ENCODE results near the gene DYNLRB1. TPM values are rescaled to one million over a fixed set of nuclear protein-coding genes. Genes with fewer than 3 reads are reported as not detected.

DYNLRB1 gene
- total and polyA plus RNA-seq, 10 of the 15 experiments (the other 5 are each of a cell fraction or from before 2014, with no cell fraction given): 87.9 to 313 (median 153) TPM

- no peaks in the 10 kb centered on the region for H3K4me1 ChIP-seq (ENCODE audit: control insufficient read depth, insufficient read depth, low read length)
- H3K27ac ChIP-seq (ENCODE audit: control insufficient read depth, insufficient read depth): no peak overlapping the region
- no peaks in the 10 kb centered on the region for H3K79me2 ChIP-seq (ENCODE audit: control insufficient read depth, insufficient read depth, low read length)
- no peak overlapping the region for H3K4me3 ChIP-seq
- no peak for ATAC-seq
- H3K9me3 ChIP-seq (replicated peaks; ENCODE audit: control insufficient read depth, insufficient read depth, low read length): no peaks in the 10 kb centered on the region
- no peaks in the 10 kb centered on the region for H3K27me3 ChIP-seq (replicated peaks in 1 of 2; ENCODE audit: control insufficient read depth in 2 of 2, insufficient read depth in 2 of 2, low read length in 1 of 2)
- no TSS peak for BruUV-seq (replicated peaks)
- TF ChIP-seq PAX5 (IDR thresholded peaks at IDR 0.05; ENCODE audit: borderline replicate concordance, low read depth, low read length) (no peak), NFYA (IDR thresholded peaks at IDR 0.05; ENCODE audit: borderline replicate concordance, low read depth, low read length) (no peak), GATAD2B (conservative IDR thresholded peaks at IDR 0.05; ENCODE audit: low read depth) (no peak), NR2F1 (conservative IDR thresholded peaks at IDR 0.05) (no peak), USF1 (IDR thresholded peaks at IDR 0.05; ENCODE audit: borderline replicate concordance, extremely low read length, insufficient read depth, low read depth, low read length) (no peak), DPF2 (IDR thresholded peaks at IDR 0.05) (no peak), YY1 (IDR thresholded peaks at IDR 0.05; ENCODE audit: low read depth, low read length) (no peak), BCL3 (IDR thresholded peaks at IDR 0.05; ENCODE audit: borderline replicate concordance, insufficient read depth, low read depth, low read length, poor library complexity, severe bottlenecking) (no peak), RFX5 (IDR thresholded peaks at IDR 0.05; ENCODE audit: low read depth, low read length) (no peak), TCF7 (IDR thresholded peaks at IDR 0.05; ENCODE audit: borderline replicate concordance) (no peak), ZBTB33 (IDR thresholded peaks at IDR 0.05) (no peak), SMAD1 (IDR thresholded peaks at IDR 0.05; ENCODE audit: low read depth, partially characterized antibody) (no peak), RBBP5 (conservative IDR thresholded peaks at IDR 0.05) (no peak), EGR1 (IDR thresholded peaks at IDR 0.05; ENCODE audit: borderline replicate concordance in 1 of 2, low read depth in 2 of 2, low read length in 2 of 2) (no peak)
- TF ChIP-seq, protein P1, sequence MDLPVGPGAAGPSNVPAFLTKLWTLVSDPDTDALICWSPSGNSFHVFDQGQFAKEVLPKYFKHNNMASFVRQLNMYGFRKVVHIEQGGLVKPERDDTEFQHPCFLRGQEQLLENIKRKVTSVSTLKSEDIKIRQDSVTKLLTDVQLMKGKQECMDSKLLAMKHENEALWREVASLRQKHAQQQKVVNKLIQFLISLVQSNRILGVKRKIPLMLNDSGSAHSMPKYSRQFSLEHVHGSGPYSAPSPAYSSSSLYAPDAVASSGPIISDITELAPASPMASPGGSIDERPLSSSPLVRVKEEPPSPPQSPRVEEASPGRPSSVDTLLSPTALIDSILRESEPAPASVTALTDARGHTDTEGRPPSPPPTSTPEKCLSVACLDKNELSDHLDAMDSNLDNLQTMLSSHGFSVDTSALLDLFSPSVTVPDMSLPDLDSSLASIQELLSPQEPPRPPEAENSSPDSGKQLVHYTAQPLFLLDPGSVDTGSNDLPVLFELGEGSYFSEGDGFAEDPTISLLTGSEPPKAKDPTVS (IDR thresholded peaks at IDR 0.05; ENCODE audit: low read depth, low read length): no peak
- TF ChIP-seq, protein P2, sequence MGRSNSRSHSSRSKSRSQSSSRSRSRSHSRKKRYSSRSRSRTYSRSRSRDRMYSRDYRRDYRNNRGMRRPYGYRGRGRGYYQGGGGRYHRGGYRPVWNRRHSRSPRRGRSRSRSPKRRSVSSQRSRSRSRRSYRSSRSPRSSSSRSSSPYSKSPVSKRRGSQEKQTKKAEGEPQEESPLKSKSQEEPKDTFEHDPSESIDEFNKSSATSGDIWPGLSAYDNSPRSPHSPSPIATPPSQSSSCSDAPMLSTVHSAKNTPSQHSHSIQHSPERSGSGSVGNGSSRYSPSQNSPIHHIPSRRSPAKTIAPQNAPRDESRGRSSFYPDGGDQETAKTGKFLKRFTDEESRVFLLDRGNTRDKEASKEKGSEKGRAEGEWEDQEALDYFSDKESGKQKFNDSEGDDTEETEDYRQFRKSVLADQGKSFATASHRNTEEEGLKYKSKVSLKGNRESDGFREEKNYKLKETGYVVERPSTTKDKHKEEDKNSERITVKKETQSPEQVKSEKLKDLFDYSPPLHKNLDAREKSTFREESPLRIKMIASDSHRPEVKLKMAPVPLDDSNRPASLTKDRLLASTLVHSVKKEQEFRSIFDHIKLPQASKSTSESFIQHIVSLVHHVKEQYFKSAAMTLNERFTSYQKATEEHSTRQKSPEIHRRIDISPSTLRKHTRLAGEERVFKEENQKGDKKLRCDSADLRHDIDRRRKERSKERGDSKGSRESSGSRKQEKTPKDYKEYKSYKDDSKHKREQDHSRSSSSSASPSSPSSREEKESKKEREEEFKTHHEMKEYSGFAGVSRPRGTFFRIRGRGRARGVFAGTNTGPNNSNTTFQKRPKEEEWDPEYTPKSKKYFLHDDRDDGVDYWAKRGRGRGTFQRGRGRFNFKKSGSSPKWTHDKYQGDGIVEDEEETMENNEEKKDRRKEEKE (IDR thresholded peaks at IDR 0.05): no peak
- intact Hi-C loops (cut with micrococcal nuclease; ENCODE audit: unreplicated experiment) (no loop called here), in situ Hi-C loops (cut with MboI) (no loop called here)
- ChIA-PET SMC1A (ENCODE audit: uncharacterized antibody, unreplicated experiment) (no interaction called here), RAD21 (ENCODE audit: unreplicated experiment) (no interaction called here), CTCF (interaction anchor here (1.0 to 4.0 kb wide), 3 partner anchors 147 to 209 kb away, joined by 3 to 29 read pairs (median 3); no protein-coding TSS in a partner anchor), POLR2A (no interaction called here)
- WGBS (ENCODE audit: insufficient coverage, insufficient replicate concordance, low lambda C conversion rate, missing lambda C conversion rate): 79% methylated on average over 7 of the region's 7 CpGs
- no peak for FAIRE-seq
- no peak overlapping the region for H3K4me2 ChIP-seq (ENCODE audit: control insufficient read depth, insufficient read depth)
- no peak overlapping the region for H3K9ac ChIP-seq (ENCODE audit: control insufficient read depth, insufficient read depth, low read length)
- H4K20me1 ChIP-seq (ENCODE audit: control insufficient read depth, insufficient read depth): no peaks in the 10 kb centered on the region
- no peak overlapping the region for H2AFZ ChIP-seq (ENCODE audit: control insufficient read depth, low read depth, low read length)
- peaks cover 0 to 2% of the 10 kb centered on the region in 2 experiments; a peak in 2 of 4 replicates for H3K36me3 ChIP-seq (ENCODE audit: control insufficient read depth in 2 of 2, insufficient read depth in 2 of 2, low read length in 1 of 2)
- no peak for DNase-seq (ENCODE audit: low read depth, low spot score)
Observed at GRCh38 chr20:34560614-34561013, 44.4 kb downstream of the DYNLRB1 start.
